ENCODE measurements around the gene CCSAP. TPM values are rescaled to one million over a fixed set of nuclear protein-coding genes. Genes with fewer than 3 reads are reported as not detected.

CCSAP gene
- total and polyA plus RNA-seq, 2 of the 13 experiments (the other 11 are each of a cell fraction or from before 2014, with no cell fraction given): 3.7 to 9.0 TPM

- Histone ChIP-seq H3K4me1 (ENCODE audit: insufficient read depth, low read length) (peaks cover 47% of the 10 kb centered on the region), H3K4me2 (ENCODE audit: low read depth, low read length) (no peak overlapping the region), H3K27ac (ENCODE audit: extremely low read length, insufficient read depth, low read length) (no peak overlapping the region), H3K4me3 (replicated peaks in 1 of 3; ENCODE audit: insufficient read depth in 1 of 3, low read depth in 2 of 3, low read length in 3 of 3) (no peak overlapping the region), H3K27me3 (ENCODE audit: control insufficient read depth in 1 of 2, insufficient read depth in 2 of 2, low read length in 2 of 2) (no peaks in the 10 kb centered on the region), H3K79me2 (ENCODE audit: insufficient read depth, low read length) (peaks cover 2% of the 10 kb centered on the region), H4K20me1 (ENCODE audit: insufficient read depth, low read length) (no peaks in the 10 kb centered on the region), H2AFZ (ENCODE audit: low read length) (no peak overlapping the region), H3K36me3 (replicated peaks in 1 of 2; ENCODE audit: control insufficient read depth in 1 of 2, insufficient read depth in 2 of 2, low read length in 2 of 2) (peaks cover 17 to 36% of the 10 kb centered on the region in 2 experiments), H3K9me3 (ENCODE audit: low read length) (no peaks in the 10 kb centered on the region), H3K9ac (ENCODE audit: insufficient read depth, low read depth, low read length) (no peak overlapping the region)
- ATAC-seq (no peak), DNase-seq (ENCODE audit: low spot score) (no peak), FAIRE-seq (no peak)
- CTCF ChIA-PET (ENCODE audit: low intra/inter-chr PET ratio, low total read pairs): no interaction called here
- POLR2A ChIA-PET: interaction anchor here (0.8 to 1.3 kb wide), 5 partner anchors 17 to 26 kb away, joined by 3 to 4 read pairs (median 3); partner anchors contain the start of gene RAB4A
- no TSS peak for BruUV-seq (replicated peaks)
- no peak for TF ChIP-seq CENPX (CRISPR knock-in tag; IDR thresholded peaks at IDR 0.05)
- TF ChIP-seq SRSF1 (optimal IDR thresholded peaks at IDR 0.05; ENCODE audit: low read depth, low read length): no peak
- TF ChIP-seq AGO2 (optimal IDR thresholded peaks at IDR 0.05; ENCODE audit: low read depth, low read length): peak; percentile 71
- no peak for TF ChIP-seq ZNF354B (CRISPR knock-in tag; IDR thresholded peaks at IDR 0.05)
- no peak for TF ChIP-seq IKZF5 (CRISPR knock-in tag; IDR thresholded peaks at IDR 0.05)
- no peak for TF ChIP-seq ZNF468 (CRISPR knock-in tag; IDR thresholded peaks at IDR 0.05)
- in situ Hi-C loops (cut with HindIII; ENCODE audit: extremely low pct_ligation_motif_present, low pct_unique_long_range_greater_than_20kb) (no loop called here), intact Hi-C loops (cut with micrococcal nuclease; ENCODE audit: unreplicated experiment) (no loop called here)
- WGBS (ENCODE audit: low lambda C conversion rate): 97% methylated on average over 11 of the region's 11 CpGs
These were observed 47.1 kb downstream of the CCSAP start for GRCh38 chr1:229295745-229296144.

- Histone ChIP-seq H3K27me3 (ENCODE audit: control insufficient read depth in 1 of 2, insufficient read depth in 2 of 2, low read length in 2 of 2) (no peaks in the 10 kb centered on the region), H3K27ac (ENCODE audit: extremely low read length, insufficient read depth, low read length) (no peak overlapping the region), H4K20me1 (ENCODE audit: insufficient read depth, low read length) (no peaks in the 10 kb centered on the region), H3K79me2 (ENCODE audit: insufficient read depth, low read length) (peaks cover 13% of the 10 kb centered on the region), H3K4me1 (ENCODE audit: insufficient read depth, low read length) (peaks cover 41% of the 10 kb centered on the region), H3K4me3 (replicated peaks in 1 of 3; ENCODE audit: insufficient read depth in 1 of 3, low read depth in 2 of 3, low read length in 3 of 3) (no peak overlapping the region), H3K4me2 (ENCODE audit: low read depth, low read length) (no peak overlapping the region), H3K9me3 (ENCODE audit: low read length) (no peaks in the 10 kb centered on the region), H3K36me3 (replicated peaks in 1 of 2; ENCODE audit: control insufficient read depth in 1 of 2, insufficient read depth in 2 of 2, low read length in 2 of 2) (peaks cover 9 to 40% of the 10 kb centered on the region in 2 experiments; a peak in 4 of 5 replicates), H2AFZ (ENCODE audit: low read length) (no peak overlapping the region), H3K9ac (ENCODE audit: insufficient read depth, low read depth, low read length) (no peak overlapping the region)
- intact Hi-C loops (cut with micrococcal nuclease; ENCODE audit: unreplicated experiment) (no loop called here), in situ Hi-C loops (cut with HindIII; ENCODE audit: extremely low pct_ligation_motif_present, low pct_unique_long_range_greater_than_20kb) (no loop called here)
- BruUV-seq (replicated peaks): no TSS peak
- ATAC-seq (peak; percentile 28), DNase-seq (ENCODE audit: low spot score) (no peak), FAIRE-seq (no peak)
- ChIA-PET CTCF (ENCODE audit: low intra/inter-chr PET ratio, low total read pairs) (no interaction called here), POLR2A (no interaction called here)
- WGBS (ENCODE audit: low lambda C conversion rate): 98% methylated on average over 10 of the region's 10 CpGs
- TF ChIP-seq AGO2 (optimal IDR thresholded peaks at IDR 0.05; ENCODE audit: low read depth, low read length) (peak; percentile 53), PAF1 (CRISPR knock-in tag; IDR thresholded peaks at IDR 0.05) (peak; percentile 88), POLR2G (IDR thresholded peaks at IDR 0.05; ENCODE audit: low read depth, low read length) (peak; percentile 54), RBM22 (optimal IDR thresholded peaks at IDR 0.05; ENCODE audit: low read length) (peak; percentile 98)
- TF ChIP-seq, protein P1, sequence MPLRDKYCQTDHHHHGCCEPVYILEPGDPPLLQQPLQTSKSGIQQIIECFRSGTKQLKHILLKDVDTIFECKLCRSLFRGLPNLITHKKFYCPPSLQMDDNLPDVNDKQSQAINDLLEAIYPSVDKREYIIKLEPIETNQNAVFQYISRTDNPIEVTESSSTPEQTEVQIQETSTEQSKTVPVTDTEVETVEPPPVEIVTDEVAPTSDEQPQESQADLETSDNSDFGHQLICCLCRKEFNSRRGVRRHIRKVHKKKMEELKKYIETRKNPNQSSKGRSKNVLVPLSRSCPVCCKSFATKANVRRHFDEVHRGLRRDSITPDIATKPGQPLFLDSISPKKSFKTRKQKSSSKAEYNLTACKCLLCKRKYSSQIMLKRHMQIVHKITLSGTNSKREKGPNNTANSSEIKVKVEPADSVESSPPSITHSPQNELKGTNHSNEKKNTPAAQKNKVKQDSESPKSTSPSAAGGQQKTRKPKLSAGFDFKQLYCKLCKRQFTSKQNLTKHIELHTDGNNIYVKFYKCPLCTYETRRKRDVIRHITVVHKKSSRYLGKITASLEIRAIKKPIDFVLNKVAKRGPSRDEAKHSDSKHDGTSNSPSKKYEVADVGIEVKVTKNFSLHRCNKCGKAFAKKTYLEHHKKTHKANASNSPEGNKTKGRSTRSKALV (CRISPR knock-in tag; IDR thresholded peaks at IDR 0.05): no peak
These were observed 49.2 kb downstream of the CCSAP start for GRCh38 chr1:229293528-229294204.
